NCI-H2029 treated with DMSO at 0.1 percent for 48 hours (cell line): Measurements from ENCODE around the gene BARX1.
A peak's percentile ranks its signal among the peaks of the same experiment; 100 is the strongest.

Experiments used
- DNase-seq: peaks from one replicate; lab custom pipeline; 2025; lab: John Stamatoyannopoulos, UW

The BARX1 gene

GRCh38 chr9:93917121-93917853, 37.9 kb downstream of the BARX1 start:
- no peak for DNase-seq

- no peak for DNase-seq
Measured at GRCh38 chr9:93916358-93916757, 38.8 kb downstream of the BARX1 start.

GRCh38 chr9:93911801-93912554, 43.2 kb downstream of the BARX1 start:
- no peak for DNase-seq

- DNase-seq, result no peak
Measured at GRCh38 chr9:93911136-93911745, 43.9 kb downstream of the BARX1 start.

GRCh38 chr9:93910598-93910997, 44.6 kb downstream of the BARX1 start:
- no peak for DNase-seq

GRCh38 chr9:93910196-93910595, 45.0 kb downstream of the BARX1 start:
- no peak for DNase-seq

- no peak for DNase-seq
Measured at GRCh38 chr9:93909242-93909616, 45.9 kb downstream of the BARX1 start.

- DNase-seq, result peak; percentile 66
Measured at GRCh38 chr9:93908591-93909241, 46.4 kb downstream of the BARX1 start.

- no peak for DNase-seq
Measured at GRCh38 chr9:93907551-93908199, 47.5 kb downstream of the BARX1 start.

- DNase-seq, result no peak
Measured at GRCh38 chr9:93906195-93906880, 48.8 kb downstream of the BARX1 start.

GRCh38 chr9:93905473-93906133, 49.6 kb downstream of the BARX1 start:
- DNase-seq, result no peak

- no peak for DNase-seq
Measured at GRCh38 chr9:93904649-93905472, 50.3 kb downstream of the BARX1 start.

- DNase-seq, result no peak
Measured at GRCh38 chr9:93903886-93904648, 51.1 kb downstream of the BARX1 start.

GRCh38 chr9:93902780-93903655, 52.1 kb downstream of the BARX1 start:
- DNase-seq, result no peak

- no peak for DNase-seq
Measured at GRCh38 chr9:93902051-93902779, 52.9 kb downstream of the BARX1 start.
